Stomach (tissue), 4 donors: Measurements from ENCODE around the gene CENPU.

Source experiments
- CTCF ChIP-seq, 7 experiments: fragments of 450-650 bp in 4 of 7; fragments of 200-600 bp in 3 of 7; sonication (generic) in 3 of 7; IDR thresholded peaks; one replicate each; pipeline ENCODE4 v1.5.1; 2016 to 2019; ENCODE audit warnings: antibody characterized with exemption in 7 of 7, control low read depth in 2 of 7, mild to moderate bottlenecking in 1 of 7
- EP300 ChIP-seq: sonication (generic); formaldehyde crosslinking; IDR thresholded peaks from one replicate; pipeline ENCODE4 v1.6.1; 2017; ENCODE audit warnings: antibody characterized with exemption
- POLR2A ChIP-seq, 4 donors: fragments of 450-650 bp; IDR thresholded peaks; one replicate each; pipeline ENCODE4 v1.6.1; 2016; ENCODE audit warnings: antibody characterized with exemption in 4 of 4, control low read depth in 2 of 4, mild to moderate bottlenecking in 1 of 4, moderate library complexity in 1 of 4

- no peak for TF ChIP-seq CTCF (IDR thresholded peaks at IDR 0.05)
- TF ChIP-seq POLR2A (IDR thresholded peaks at IDR 0.05): no peak
- no peak for TF ChIP-seq EP300
These were observed 76.8 kb downstream of the CENPU start for GRCh38 chr4:184657144-184657543.
